ENCODE data around the gene PLXNB2. TPM values are rescaled to one million over a fixed set of nuclear protein-coding genes. Genes with fewer than 3 reads are reported as not detected.

Gene PLXNB2
- total RNA-seq, 1 donor from 2014 or later: 256 TPM

DNA sequence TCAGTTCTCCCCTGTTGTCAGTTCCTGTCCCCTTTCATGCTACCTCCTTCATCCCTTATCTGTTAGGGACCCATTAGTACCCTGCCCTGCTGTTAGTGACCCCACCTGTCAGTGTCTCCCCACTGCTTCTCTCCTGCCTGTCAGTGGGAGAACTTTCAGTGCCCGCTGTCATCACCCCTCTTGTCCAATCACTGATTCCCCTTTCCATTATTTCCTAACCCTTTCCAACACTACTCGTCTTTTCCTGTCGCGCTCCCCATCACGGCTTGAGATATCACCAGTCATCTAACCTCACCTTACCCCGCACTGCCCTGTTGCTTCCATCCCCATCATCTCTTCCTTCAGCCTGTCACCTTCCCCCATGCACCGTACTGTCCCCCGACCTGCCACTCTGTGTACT lies 39.7 kb upstream of the PLXNB2 start:
- H3K4me1 ChIP-seq: peaks cover 8% of the 10 kb centered on the region
- no peak overlapping the region for H3K4me3 ChIP-seq
- H3K27me3 ChIP-seq (ENCODE audit: low read depth): no peaks in the 10 kb centered on the region
- intact Hi-C loops (cut with DNase I): no loop called here
- H3K9me3 ChIP-seq: no peaks in the 10 kb centered on the region
- DNase-seq: no peak
- no peak for ATAC-seq
- TF ChIP-seq, protein P1, sequence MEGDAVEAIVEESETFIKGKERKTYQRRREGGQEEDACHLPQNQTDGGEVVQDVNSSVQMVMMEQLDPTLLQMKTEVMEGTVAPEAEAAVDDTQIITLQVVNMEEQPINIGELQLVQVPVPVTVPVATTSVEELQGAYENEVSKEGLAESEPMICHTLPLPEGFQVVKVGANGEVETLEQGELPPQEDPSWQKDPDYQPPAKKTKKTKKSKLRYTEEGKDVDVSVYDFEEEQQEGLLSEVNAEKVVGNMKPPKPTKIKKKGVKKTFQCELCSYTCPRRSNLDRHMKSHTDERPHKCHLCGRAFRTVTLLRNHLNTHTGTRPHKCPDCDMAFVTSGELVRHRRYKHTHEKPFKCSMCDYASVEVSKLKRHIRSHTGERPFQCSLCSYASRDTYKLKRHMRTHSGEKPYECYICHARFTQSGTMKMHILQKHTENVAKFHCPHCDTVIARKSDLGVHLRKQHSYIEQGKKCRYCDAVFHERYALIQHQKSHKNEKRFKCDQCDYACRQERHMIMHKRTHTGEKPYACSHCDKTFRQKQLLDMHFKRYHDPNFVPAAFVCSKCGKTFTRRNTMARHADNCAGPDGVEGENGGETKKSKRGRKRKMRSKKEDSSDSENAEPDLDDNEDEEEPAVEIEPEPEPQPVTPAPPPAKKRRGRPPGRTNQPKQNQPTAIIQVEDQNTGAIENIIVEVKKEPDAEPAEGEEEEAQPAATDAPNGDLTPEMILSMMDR (IDR thresholded peaks at IDR 0.05): no peak
- peaks cover 9% of the 10 kb centered on the region for H3K36me3 ChIP-seq
- H3K27ac ChIP-seq: no peak overlapping the region

DNA sequence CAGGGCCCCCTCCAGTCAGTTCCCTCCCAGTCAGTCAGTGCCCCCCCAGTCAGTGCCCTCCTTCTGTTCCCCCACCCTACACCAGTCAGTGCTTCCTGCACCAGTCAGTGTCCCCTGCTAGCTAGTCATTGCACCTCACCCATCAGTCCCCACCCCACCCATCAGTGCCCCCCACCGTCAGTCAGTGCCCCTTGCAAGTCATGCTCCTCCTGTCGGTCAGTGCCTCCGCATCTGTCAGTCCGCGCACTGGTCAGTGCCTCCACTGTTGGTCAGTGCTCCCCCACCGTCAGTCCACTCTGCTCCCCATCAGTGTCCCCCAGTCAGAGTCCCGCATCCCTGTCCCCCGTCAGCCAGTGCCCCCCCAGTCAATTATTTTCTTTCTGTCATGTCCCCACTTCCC lies 39.0 kb upstream of the PLXNB2 start:
- H3K9me3 ChIP-seq: no peaks in the 10 kb centered on the region
- DNase-seq: no peak
- peaks cover 2% of the 10 kb centered on the region for H3K36me3 ChIP-seq
- H3K27me3 ChIP-seq (ENCODE audit: low read depth): no peaks in the 10 kb centered on the region
- TF ChIP-seq, protein P1 (IDR thresholded peaks at IDR 0.05): no peak
- intact Hi-C loops (cut with DNase I): no loop called here
- no peak overlapping the region for H3K27ac ChIP-seq
- no peak overlapping the region for H3K4me3 ChIP-seq
- no peak for ATAC-seq
- peaks cover 12% of the 10 kb centered on the region for H3K4me1 ChIP-seq

DNA sequence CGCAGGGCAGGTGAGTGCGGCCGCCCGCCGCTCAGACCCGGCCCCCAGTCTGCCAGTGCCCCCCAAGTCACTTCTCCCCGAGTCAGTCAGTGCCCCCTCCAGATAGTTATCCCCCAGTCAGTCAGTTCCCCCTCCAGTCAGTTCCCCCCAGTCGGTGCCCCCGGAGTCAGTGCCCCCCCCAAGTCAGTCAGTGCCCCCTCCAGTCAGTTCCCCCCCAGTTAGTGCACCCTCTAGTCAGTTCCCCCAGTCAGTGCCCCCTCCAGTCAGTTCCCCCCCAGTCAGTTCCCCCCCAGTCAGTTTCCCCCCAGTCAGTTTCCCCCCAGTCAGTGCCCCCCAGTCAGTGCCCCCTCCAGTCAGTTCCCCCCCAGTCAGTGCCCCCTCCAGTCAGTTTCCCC lies 36.1 kb upstream of the PLXNB2 start:
- DNase-seq (no peak), ATAC-seq (no peak)
- TF ChIP-seq, protein P1 (IDR thresholded peaks at IDR 0.05): no peak
- intact Hi-C loops (cut with DNase I): no loop called here
- Histone ChIP-seq H3K27me3 (ENCODE audit: low read depth) (no peaks in the 10 kb centered on the region), H3K9me3 (no peaks in the 10 kb centered on the region), H3K36me3 (no peaks in the 10 kb centered on the region), H3K4me3 (peak overlapping the region; percentile 68), H3K4me1 (peaks cover 12% of the 10 kb centered on the region), H3K27ac (peak overlapping the region; percentile 81)

DNA sequence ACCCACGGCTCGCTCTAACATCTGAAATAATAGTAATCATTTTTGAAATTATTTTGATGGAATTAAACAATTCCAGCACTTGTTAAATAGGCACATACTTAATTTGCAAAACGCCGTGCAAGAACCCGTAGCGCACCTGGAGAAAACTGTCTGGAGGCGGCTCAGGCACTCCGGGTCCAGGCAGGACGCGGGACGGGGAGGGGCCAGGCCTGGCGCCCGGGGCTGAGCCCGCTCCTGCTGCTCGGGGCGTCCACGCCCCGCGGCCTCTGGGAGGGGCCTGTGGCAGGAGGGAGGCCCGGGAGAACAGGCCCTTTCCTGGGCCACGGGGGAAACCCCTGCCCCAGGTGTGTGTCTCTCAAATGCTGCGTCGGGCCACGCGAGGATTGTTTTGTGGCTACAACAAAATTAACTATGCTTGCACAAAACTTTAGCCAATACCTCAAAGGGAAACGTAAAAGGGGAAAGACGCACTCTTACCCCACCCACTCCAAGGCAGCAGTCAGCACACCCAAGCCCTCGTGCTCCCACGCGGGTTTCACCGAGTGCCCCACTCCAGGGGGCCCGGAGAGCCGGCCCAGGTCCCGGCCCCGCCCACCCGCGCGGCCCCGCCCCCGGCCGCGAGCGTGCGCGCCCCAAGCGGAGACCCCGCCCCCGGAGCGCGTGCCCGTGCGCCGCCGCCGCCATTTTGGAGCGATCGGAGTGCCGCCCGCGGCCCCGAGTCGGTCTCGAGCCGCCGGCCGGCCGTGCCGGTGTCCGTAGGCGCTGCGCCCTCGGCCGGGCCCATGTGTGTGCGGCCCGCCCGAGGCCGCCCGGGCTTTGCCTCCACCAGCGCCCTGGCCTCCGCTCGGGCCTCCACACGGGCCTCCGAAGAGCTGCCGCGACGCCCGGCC lies 35.5 kb upstream of the PLXNB2 start, which contains the start of gene PPP6R2:
PPP6R2 (plus strand) TSS at position 677 of the 890 bp plus-strand sequence. CDS start 50,582 bp downstream, outside the sequence.
- ATAC-seq: peak; percentile 95 to 96
- DNase-seq: peak; percentile 90
- Histone ChIP-seq H3K27me3 (ENCODE audit: low read depth) (no peaks in the 10 kb centered on the region), H3K9me3 (no peaks in the 10 kb centered on the region), H3K27ac (peak within 1 kb of the TSS; percentile 81), H3K4me3 (peak within 1 kb of the TSS; percentile 68), H3K36me3 (no peaks in the 10 kb centered on the region), H3K4me1 (peaks cover 12% of the 10 kb centered on the region)
- TF ChIP-seq, protein P1 (IDR thresholded peaks at IDR 0.05): peak; percentile 4
- intact Hi-C loops (cut with DNase I): no loop called here

DNA sequence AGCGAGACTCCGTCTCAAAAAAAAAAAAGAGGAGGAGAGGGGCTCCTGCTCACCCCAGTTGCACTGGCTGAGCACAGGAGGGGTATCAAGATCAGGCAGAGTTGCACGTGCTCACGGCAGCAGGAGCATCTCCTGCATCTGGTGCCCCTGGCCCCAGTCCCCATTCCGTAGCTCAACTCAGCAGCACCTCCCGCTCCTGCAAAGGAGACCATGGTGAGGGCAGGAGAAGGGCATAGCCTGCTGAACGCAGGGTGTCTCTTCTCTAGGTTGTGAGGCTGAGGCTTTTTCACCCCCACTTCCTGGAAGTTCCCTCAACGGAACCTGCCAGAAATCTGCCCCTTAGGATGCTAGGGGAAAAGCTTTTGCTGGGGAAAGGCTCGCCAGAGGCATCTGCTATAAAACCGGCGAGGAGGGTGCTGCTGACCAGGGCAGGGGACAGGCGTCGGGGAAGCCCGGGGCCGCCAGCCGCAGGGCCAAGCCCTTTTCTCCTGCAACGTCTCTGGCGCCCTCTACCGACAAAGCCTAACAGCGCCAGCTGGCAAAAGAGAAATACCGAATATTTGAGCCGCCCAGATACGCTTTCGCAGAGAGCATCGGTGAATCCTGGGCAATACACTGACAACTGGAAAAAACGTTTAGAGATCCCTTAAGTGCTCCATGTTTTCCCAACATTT lies 34.7 kb upstream of the PLXNB2 start:
- DNase-seq (peak; percentile 92), ATAC-seq (peak; percentile 92 to 93)
- no peaks in the 10 kb centered on the region for H3K36me3 ChIP-seq
- H3K4me3 ChIP-seq: peak overlapping the region; percentile 68
- peak overlapping the region; percentile 81 for H3K27ac ChIP-seq
- no peaks in the 10 kb centered on the region for H3K9me3 ChIP-seq
- no peaks in the 10 kb centered on the region for H3K27me3 ChIP-seq (ENCODE audit: low read depth)
- intact Hi-C loops (cut with DNase I): no loop called here
- peaks cover 12% of the 10 kb centered on the region for H3K4me1 ChIP-seq
- TF ChIP-seq, protein P1 (IDR thresholded peaks at IDR 0.05): peak; percentile 96
